Measurements from ENCODE around the gene ERCC8.

DNA sequence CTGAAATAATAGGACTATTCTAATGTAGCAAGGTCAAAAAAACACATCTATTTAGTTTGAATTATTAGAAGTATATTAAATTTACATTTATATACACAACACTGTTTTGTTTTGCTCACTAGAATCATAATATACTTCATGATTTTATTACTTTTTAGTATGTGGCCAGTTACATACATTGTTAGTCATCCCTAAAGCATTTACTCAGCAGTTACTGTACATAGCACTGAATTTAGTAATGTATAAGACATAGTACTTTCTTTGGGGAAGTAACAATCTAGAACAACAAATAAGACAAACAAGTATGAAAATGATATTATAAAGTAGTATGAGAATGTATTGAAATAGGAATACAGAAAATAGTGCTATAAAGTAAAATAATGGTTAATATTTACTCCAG, 28.2 kb downstream of the ERCC8 start:
- TF ChIP-seq EZH2 (IDR thresholded peaks at IDR 0.05): no peak
- TF ChIP-seq POLR2AphosphoS5 (IDR thresholded peaks at IDR 0.05; ENCODE audit: borderline replicate concordance, low read depth, low read length): no peak
- TF ChIP-seq FOXP2 (optimal IDR thresholded peaks at IDR 0.05; ENCODE audit: control extremely low read depth, extremely low read length, insufficient read depth): no peak
